ENCODE measurements around the gene PET100. TPM values are rescaled to one million over a fixed set of nuclear protein-coding genes. Genes with fewer than 3 reads are reported as not detected.

The PET100 gene
- total RNA-seq, 6 donors from 2014 or later = 21.3 to 133 (median 71.3) TPM

DNA sequence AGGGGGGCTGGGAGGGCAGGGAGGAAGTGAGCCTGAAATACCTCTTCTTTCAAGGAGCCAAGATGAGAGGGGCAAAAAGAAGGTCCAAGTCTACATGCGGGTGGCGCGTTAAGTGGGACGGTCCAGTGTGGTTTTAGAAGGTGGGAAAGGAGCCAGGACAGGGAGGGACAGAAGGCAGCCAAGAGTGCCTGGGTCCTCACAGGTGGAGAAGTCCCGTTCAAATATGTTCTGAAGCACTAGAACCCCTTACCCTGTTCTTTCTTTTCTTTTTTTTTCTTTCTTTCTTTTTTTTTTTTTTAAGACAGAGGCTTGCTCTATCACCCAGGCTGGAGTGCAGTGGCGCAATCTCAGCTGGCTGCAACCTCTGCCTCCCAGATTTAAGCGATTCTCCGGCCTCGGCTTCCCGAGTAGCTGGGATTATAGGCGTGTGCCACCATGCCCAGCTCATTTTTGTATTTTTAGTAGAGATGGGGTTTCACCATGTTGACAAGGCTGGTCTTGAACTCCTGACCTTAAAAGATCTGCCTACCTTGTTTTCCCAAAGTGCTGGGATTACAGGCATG is 26.6 kb upstream of the PET100 start:
- Histone ChIP-seq H3K27ac (peak overlapping the region in 3 of 4 donors; percentile 38 to 51 (median 48)), H3K4me3 (no peak overlapping the region), H3K9me3 (no peaks in the 10 kb centered on the region), H3K27me3 (no peaks in the 10 kb centered on the region), H3K4me1 (peaks cover 0 to 15% (median 0%) of the 10 kb centered on the region in 4 donors), H3K36me3 (peaks cover 0 to 2% (median 0%) of the 10 kb centered on the region in 4 donors)
- DNase-seq (peak in 1 of 2 donors; percentile 57), ATAC-seq (ENCODE audit: low FRiP score in 2 of 2) (peak in 1 of 2 donors; percentile 2)
- WGBS, 2 donors = 62 to 66% methylated on average over 11 of the region's 11 CpGs
- TF ChIP-seq, protein P1, sequence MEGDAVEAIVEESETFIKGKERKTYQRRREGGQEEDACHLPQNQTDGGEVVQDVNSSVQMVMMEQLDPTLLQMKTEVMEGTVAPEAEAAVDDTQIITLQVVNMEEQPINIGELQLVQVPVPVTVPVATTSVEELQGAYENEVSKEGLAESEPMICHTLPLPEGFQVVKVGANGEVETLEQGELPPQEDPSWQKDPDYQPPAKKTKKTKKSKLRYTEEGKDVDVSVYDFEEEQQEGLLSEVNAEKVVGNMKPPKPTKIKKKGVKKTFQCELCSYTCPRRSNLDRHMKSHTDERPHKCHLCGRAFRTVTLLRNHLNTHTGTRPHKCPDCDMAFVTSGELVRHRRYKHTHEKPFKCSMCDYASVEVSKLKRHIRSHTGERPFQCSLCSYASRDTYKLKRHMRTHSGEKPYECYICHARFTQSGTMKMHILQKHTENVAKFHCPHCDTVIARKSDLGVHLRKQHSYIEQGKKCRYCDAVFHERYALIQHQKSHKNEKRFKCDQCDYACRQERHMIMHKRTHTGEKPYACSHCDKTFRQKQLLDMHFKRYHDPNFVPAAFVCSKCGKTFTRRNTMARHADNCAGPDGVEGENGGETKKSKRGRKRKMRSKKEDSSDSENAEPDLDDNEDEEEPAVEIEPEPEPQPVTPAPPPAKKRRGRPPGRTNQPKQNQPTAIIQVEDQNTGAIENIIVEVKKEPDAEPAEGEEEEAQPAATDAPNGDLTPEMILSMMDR (IDR thresholded peaks at IDR 0.05) = no peak
- no peak for TF ChIP-seq EP300 (IDR thresholded peaks at IDR 0.05)
- no peak for TF ChIP-seq POLR2AphosphoS5 (IDR thresholded peaks at IDR 0.05)
- TF ChIP-seq POLR2A (IDR thresholded peaks at IDR 0.05) = no peak

DNA sequence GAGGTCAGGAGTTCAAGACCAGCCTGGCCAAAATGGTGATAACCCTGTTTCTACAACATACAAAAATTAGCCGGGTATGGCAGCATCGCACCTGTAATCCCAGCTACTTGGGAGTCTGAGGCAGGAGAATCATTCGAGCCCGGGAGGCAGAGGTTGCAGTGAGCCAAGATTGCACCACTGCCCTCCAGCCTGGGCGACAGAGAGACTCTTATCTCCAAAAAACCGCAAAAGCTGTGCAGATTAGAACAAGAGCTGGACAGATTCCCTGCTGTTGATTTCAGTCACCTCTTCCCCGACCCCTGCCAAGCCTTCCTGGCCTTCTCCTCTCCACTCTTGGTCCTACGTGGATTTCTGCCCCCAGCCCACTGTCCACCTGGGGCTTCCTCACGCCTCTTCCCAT is 25.7 kb upstream of the PET100 start:
- no peaks in the 10 kb centered on the region for H3K27me3 ChIP-seq
- no peak overlapping the region for H3K4me3 ChIP-seq
- peaks cover 0 to 4% (median 0%) of the 10 kb centered on the region in 4 donors for H3K36me3 ChIP-seq
- H3K4me1 ChIP-seq = peaks cover 0 to 15% (median 0%) of the 10 kb centered on the region in 4 donors
- TF ChIP-seq, protein P1 (IDR thresholded peaks at IDR 0.05) = no peak
- WGBS, 2 donors = 68 to 69% methylated on average over 8 to 9 of the region's 9 CpGs
- H3K9me3 ChIP-seq = no peaks in the 10 kb centered on the region
- DNase-seq (no peak), ATAC-seq (ENCODE audit: low FRiP score in 2 of 2) (no peak)
- peak overlapping the region in 2 of 4 donors; percentile 38 to 48 for H3K27ac ChIP-seq

DNA sequence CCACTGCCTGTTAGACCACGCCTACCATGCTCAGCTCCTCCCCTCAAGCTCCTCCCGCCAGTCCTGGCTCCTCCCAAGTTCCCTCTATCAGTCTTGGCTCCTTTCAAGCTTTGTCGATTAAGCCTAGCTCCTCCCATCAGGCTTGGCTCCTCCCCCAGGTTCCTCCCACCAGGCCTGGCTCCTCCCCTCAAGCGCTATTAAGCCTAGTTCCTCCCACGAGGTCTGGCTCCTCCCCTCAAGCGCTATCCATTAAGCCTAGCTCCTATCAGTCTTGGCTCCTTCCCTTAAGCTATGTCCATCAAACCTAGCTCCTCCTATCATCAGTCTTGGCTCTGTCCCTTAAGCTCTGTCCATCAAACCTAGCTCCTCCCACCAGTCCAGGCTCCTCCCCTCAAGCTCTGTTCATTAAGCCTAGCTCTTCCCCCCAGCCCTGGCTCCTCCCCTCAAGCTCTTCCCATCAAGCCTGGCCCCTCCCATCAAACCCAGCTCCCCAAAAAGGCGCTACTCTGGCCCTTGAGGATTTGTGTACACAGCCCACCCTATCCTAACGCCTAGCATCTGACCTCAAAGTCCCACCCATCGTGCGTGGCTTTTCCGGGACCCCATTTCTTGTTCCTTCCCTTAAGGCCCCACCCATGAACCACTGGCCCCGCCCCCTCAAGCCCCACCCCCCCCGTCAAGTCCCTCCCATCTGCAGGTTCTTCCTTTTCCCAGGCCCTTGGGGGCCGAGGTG is 23.9 kb upstream of the PET100 start:
- H3K4me1 ChIP-seq = peaks cover 0 to 15% (median 0%) of the 10 kb centered on the region in 4 donors
- ATAC-seq (ENCODE audit: low FRiP score in 2 of 2) (peak in 1 of 2 donors; percentile 4), DNase-seq (no peak)
- H3K36me3 ChIP-seq = peaks cover 0 to 9% (median 4%) of the 10 kb centered on the region in 4 donors
- no peak overlapping the region for H3K4me3 ChIP-seq
- H3K27me3 ChIP-seq = no peaks in the 10 kb centered on the region
- WGBS, 2 donors = 69 to 77% methylated on average over 14 of the region's 14 CpGs
- TF ChIP-seq, protein P1 (IDR thresholded peaks at IDR 0.05) = no peak
- TF ChIP-seq POLR2AphosphoS5 (IDR thresholded peaks at IDR 0.05) = no peak
- no peak for TF ChIP-seq EP300 (IDR thresholded peaks at IDR 0.05)
- TF ChIP-seq POLR2A (IDR thresholded peaks at IDR 0.05) = no peak
- H3K27ac ChIP-seq = no peak overlapping the region
- no peaks in the 10 kb centered on the region for H3K9me3 ChIP-seq

DNA sequence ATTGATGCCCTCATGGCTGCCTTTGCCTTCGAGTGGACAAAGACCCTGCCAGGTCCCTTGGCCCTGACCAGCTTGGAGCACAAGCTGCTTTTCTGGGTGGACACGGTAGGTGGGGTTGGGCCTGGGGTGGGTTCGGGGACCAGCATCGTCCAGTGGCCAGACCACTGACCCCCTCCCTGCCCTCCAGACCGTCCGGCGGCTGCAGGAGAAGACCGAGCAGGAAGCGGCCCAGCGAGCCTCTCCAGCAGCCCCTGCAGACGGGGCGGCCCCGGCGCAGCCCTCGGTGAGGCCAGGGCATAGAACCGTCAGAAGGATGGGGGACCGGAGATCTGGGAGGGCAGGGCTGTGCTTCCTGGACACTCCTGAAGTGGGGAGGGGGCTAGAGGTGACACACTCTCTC is 23.3 kb upstream of the PET100 start:
- Histone ChIP-seq H3K27me3 (no peaks in the 10 kb centered on the region), H3K27ac (no peak overlapping the region), H3K36me3 (peaks cover 0 to 12% (median 7%) of the 10 kb centered on the region in 4 donors), H3K9me3 (no peaks in the 10 kb centered on the region), H3K4me1 (peaks cover 0 to 15% (median 0%) of the 10 kb centered on the region in 4 donors), H3K4me3 (no peak overlapping the region)
- 92% methylated on average over 16 of the region's 17 CpGs; no CpG with 5 or more reads in 1 of the 2 donors for WGBS, 2 donors
- TF ChIP-seq POLR2A (IDR thresholded peaks at IDR 0.05) = no peak
- no peak for TF ChIP-seq POLR2AphosphoS5 (IDR thresholded peaks at IDR 0.05)
- TF ChIP-seq, protein P1 (IDR thresholded peaks at IDR 0.05) = no peak
- no peak for TF ChIP-seq EP300 (IDR thresholded peaks at IDR 0.05)
- peak in 1 of 2 donors; percentile 69 for DNase-seq
- ATAC-seq (ENCODE audit: low FRiP score in 2 of 2) = no peak

All from upper lobe of left lung (tissue), 6 donors.